Right lobe of liver (tissue), 4 donors: Measurements from ENCODE around the gene ATP11C.

Experiments
- CTCF ChIP-seq, 4 donors: fragments of 200-600 bp in 3 of 4; fragments of 450-650 bp in 1 of 4; IDR thresholded peaks; one replicate each; pipeline versions ENCODE4 v1.5.1 to v1.8.0; 2016 to 2022; ENCODE audit warnings: antibody characterized with exemption in 4 of 4, mild to moderate bottlenecking in 2 of 4
- POLR2A ChIP-seq: fragments of 450-650 bp; IDR thresholded peaks from one replicate; pipeline ENCODE4 v1.6.1; 2017; ENCODE audit warnings: antibody characterized with exemption, mild to moderate bottlenecking
- donor health status: DM: no; HTN: no; CAD: no.
- donor health status: DM: no; HTN: no; CAD: no.
- donor health status: DM: no; HTN: yes; CAD: no.

GRCh38 chrX:139762400-139763183 lies 170.3 kb downstream of the ATP11C start:
- no peak for TF ChIP-seq CTCF (IDR thresholded peaks at IDR 0.05)
- no peak for TF ChIP-seq POLR2A
